Measurements from ENCODE around the gene KCNQ5.

Gene KCNQ5

DNA sequence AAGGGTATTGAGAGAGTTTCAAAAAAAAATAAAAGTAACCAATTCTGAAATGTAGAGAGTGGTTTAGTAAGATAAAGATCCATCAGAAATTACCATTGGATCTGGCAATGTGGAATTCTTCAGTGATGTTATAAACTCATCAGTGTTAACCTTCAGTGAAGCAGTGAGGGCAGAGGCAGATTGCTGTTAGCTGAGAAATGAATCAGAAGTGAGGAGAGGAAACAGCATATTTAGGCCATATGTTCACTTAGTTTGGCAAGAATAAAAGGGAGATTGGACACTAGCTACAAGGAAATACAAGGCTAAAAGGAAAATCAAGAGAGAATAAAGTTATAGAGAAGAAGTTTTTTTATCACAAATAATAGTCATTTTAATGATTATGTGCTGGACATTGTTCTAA, 9.6 kb downstream of the KCNQ5 start:
- H3K9ac ChIP-seq (ENCODE audit: low read depth, low read length, poor library complexity): no peak overlapping the region
- no peaks in the 10 kb centered on the region for H3K79me1 ChIP-seq (ENCODE audit: low read depth, low read length)
- no peak overlapping the region for H3K14ac ChIP-seq (ENCODE audit: low read length)
- H3K4me2 ChIP-seq (ENCODE audit: insufficient read depth, low read length, poor library complexity, severe bottlenecking): no peak overlapping the region
- H2BK12ac ChIP-seq (ENCODE audit: low read length): no peak overlapping the region
- no peak overlapping the region for H3K23ac ChIP-seq (ENCODE audit: low read depth, low read length, poor library complexity)
- H3K27me3 ChIP-seq (ENCODE audit: control insufficient read depth in 3 of 3, insufficient read depth in 3 of 3, low read depth in 1 of 3, low read length in 3 of 3): no peaks in the 10 kb centered on the region
- no peak overlapping the region for H3K4ac ChIP-seq (ENCODE audit: low read length)
- H3K36me3 ChIP-seq (replicated peaks in 1 of 2; ENCODE audit: control insufficient read depth in 2 of 2, insufficient read depth in 2 of 2, low read length in 2 of 2): no peaks in the 10 kb centered on the region
- no peak for DNase-seq (ENCODE audit: low spot score)
- H4K91ac ChIP-seq (ENCODE audit: low read depth, low read length, poor library complexity): no peak overlapping the region
- H3K4me3 ChIP-seq (ENCODE audit: low read length in 2 of 2): no peak overlapping the region
- no peak overlapping the region for H3K18ac ChIP-seq (ENCODE audit: low read length)
- no peak overlapping the region for H3K27ac ChIP-seq (replicated peaks; ENCODE audit: low read length)
- H2AK5ac ChIP-seq (ENCODE audit: low read depth, low read length): no peak overlapping the region
- H3K4me1 ChIP-seq (ENCODE audit: control insufficient read depth in 2 of 2, insufficient read depth in 1 of 2, low read depth in 1 of 2, low read length in 2 of 2): no peaks in the 10 kb centered on the region
- H2BK15ac ChIP-seq (ENCODE audit: low read length): no peak overlapping the region
- H2AFZ ChIP-seq (ENCODE audit: low read length): no peak overlapping the region
- H2BK5ac ChIP-seq (ENCODE audit: low read length): no peak overlapping the region
- no peaks in the 10 kb centered on the region for H3K9me3 ChIP-seq (replicated peaks in 1 of 2; ENCODE audit: control insufficient read depth in 2 of 2, insufficient read depth in 1 of 2, low read depth in 1 of 2, low read length in 2 of 2)
- H4K8ac ChIP-seq (ENCODE audit: low read depth, low read length): no peak overlapping the region
- H2BK120ac ChIP-seq (ENCODE audit: low read depth, low read length): no peak overlapping the region

- H2BK120ac ChIP-seq (ENCODE audit: low read depth, low read length): no peak overlapping the region
- H2BK5ac ChIP-seq (ENCODE audit: low read length): no peak overlapping the region
- H3K27ac ChIP-seq (replicated peaks; ENCODE audit: low read length): no peak overlapping the region
- no peak overlapping the region for H3K14ac ChIP-seq (ENCODE audit: low read length)
- no peak overlapping the region for H4K91ac ChIP-seq (ENCODE audit: low read depth, low read length, poor library complexity)
- H3K4me1 ChIP-seq (ENCODE audit: control insufficient read depth in 2 of 2, insufficient read depth in 1 of 2, low read depth in 1 of 2, low read length in 2 of 2): no peaks in the 10 kb centered on the region
- H2AFZ ChIP-seq (ENCODE audit: low read length): no peak overlapping the region
- H3K36me3 ChIP-seq (replicated peaks in 1 of 2; ENCODE audit: control insufficient read depth in 2 of 2, insufficient read depth in 2 of 2, low read length in 2 of 2): no peaks in the 10 kb centered on the region
- no peak overlapping the region for H4K8ac ChIP-seq (ENCODE audit: low read depth, low read length)
- no peaks in the 10 kb centered on the region for H3K9me3 ChIP-seq (replicated peaks in 1 of 2; ENCODE audit: control insufficient read depth in 2 of 2, insufficient read depth in 1 of 2, low read depth in 1 of 2, low read length in 2 of 2)
- no peak overlapping the region for H2BK12ac ChIP-seq (ENCODE audit: low read length)
- WGBS, 2 donors (ENCODE audit: extremely low coverage in 2 of 2, insufficient read length in 2 of 2, insufficient replicate concordance in 1 of 2): no CpG with 5 or more reads among the region's 2 CpGs
- no peak overlapping the region for H3K9ac ChIP-seq (ENCODE audit: low read depth, low read length, poor library complexity)
- H3K4me3 ChIP-seq (ENCODE audit: low read length in 2 of 2): no peak overlapping the region
- H3K4ac ChIP-seq (ENCODE audit: low read length): no peak overlapping the region
- no peak overlapping the region for H3K23ac ChIP-seq (ENCODE audit: low read depth, low read length, poor library complexity)
- H3K18ac ChIP-seq (ENCODE audit: low read length): no peak overlapping the region
- DNase-seq (ENCODE audit: low spot score): no peak
- H3K4me2 ChIP-seq (ENCODE audit: insufficient read depth, low read length, poor library complexity, severe bottlenecking): no peak overlapping the region
- peaks cover 0 to 3% (median 0%) of the 10 kb centered on the region in 3 experiments for H3K27me3 ChIP-seq (ENCODE audit: control insufficient read depth in 3 of 3, insufficient read depth in 3 of 3, low read depth in 1 of 3, low read length in 3 of 3)
- no peak overlapping the region for H2BK15ac ChIP-seq (ENCODE audit: low read length)
- no peak overlapping the region for H2AK5ac ChIP-seq (ENCODE audit: low read depth, low read length)
- H3K79me1 ChIP-seq (ENCODE audit: low read depth, low read length): no peaks in the 10 kb centered on the region
These were observed 13.8 kb downstream of the KCNQ5 start for GRCh38 chr6:72635636-72636035.

DNA sequence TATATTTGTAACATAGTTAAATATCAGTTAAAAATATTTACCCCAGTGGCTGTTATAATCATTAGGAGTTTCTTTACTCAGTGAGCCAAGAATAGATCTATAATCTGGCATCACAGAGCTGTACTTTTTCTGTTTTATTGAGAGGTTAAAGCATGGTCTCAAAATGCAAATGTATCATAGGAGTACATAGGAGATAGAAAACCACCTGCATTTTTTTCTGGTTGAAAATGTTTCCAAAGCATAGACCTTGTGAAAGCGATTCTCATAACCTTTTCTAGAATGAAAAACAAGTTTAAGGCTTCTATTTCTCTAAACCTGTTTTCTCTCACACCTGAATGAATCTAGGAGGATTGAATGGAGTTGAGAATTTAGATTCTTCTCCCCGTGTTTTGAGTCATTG, 14.4 kb downstream of the KCNQ5 start:
- Histone ChIP-seq H3K9ac (ENCODE audit: low read depth, low read length, poor library complexity) (no peak overlapping the region), H3K27me3 (ENCODE audit: control insufficient read depth in 3 of 3, insufficient read depth in 3 of 3, low read depth in 1 of 3, low read length in 3 of 3) (peaks cover 0 to 3% (median 0%) of the 10 kb centered on the region in 3 experiments), H3K23ac (ENCODE audit: low read depth, low read length, poor library complexity) (no peak overlapping the region), H3K4ac (ENCODE audit: low read length) (no peak overlapping the region), H3K14ac (ENCODE audit: low read length) (no peak overlapping the region), H3K36me3 (replicated peaks in 1 of 2; ENCODE audit: control insufficient read depth in 2 of 2, insufficient read depth in 2 of 2, low read length in 2 of 2) (no peaks in the 10 kb centered on the region), H3K4me3 (ENCODE audit: low read length in 2 of 2) (no peak overlapping the region), H2AFZ (ENCODE audit: low read length) (no peak overlapping the region), H3K4me2 (ENCODE audit: insufficient read depth, low read length, poor library complexity, severe bottlenecking) (no peak overlapping the region), H2BK12ac (ENCODE audit: low read length) (no peak overlapping the region), H3K79me1 (ENCODE audit: low read depth, low read length) (no peaks in the 10 kb centered on the region), H4K8ac (ENCODE audit: low read depth, low read length) (no peak overlapping the region), H2BK5ac (ENCODE audit: low read length) (no peak overlapping the region), H2AK5ac (ENCODE audit: low read depth, low read length) (no peak overlapping the region), H3K4me1 (ENCODE audit: control insufficient read depth in 2 of 2, insufficient read depth in 1 of 2, low read depth in 1 of 2, low read length in 2 of 2) (no peaks in the 10 kb centered on the region), H2BK120ac (ENCODE audit: low read depth, low read length) (no peak overlapping the region), H3K27ac (replicated peaks; ENCODE audit: low read length) (no peak overlapping the region), H2BK15ac (ENCODE audit: low read length) (no peak overlapping the region), H4K91ac (ENCODE audit: low read depth, low read length, poor library complexity) (no peak overlapping the region), H3K18ac (ENCODE audit: low read length) (no peak overlapping the region), H3K9me3 (replicated peaks in 1 of 2; ENCODE audit: control insufficient read depth in 2 of 2, insufficient read depth in 1 of 2, low read depth in 1 of 2, low read length in 2 of 2) (no peaks in the 10 kb centered on the region)
- no peak for DNase-seq (ENCODE audit: low spot score)
- no CpG with 5 or more reads among the region's 2 CpGs for WGBS, 2 donors (ENCODE audit: extremely low coverage in 2 of 2, insufficient read length in 2 of 2, insufficient replicate concordance in 1 of 2)

- Histone ChIP-seq H4K91ac (ENCODE audit: low read depth, low read length, poor library complexity) (no peak overlapping the region), H2BK12ac (ENCODE audit: low read length) (no peak overlapping the region), H2BK15ac (ENCODE audit: low read length) (no peak overlapping the region), H3K27me3 (ENCODE audit: control insufficient read depth in 3 of 3, insufficient read depth in 3 of 3, low read depth in 1 of 3, low read length in 3 of 3) (peaks cover 0 to 3% (median 0%) of the 10 kb centered on the region in 3 experiments), H3K79me1 (ENCODE audit: low read depth, low read length) (no peaks in the 10 kb centered on the region), H2AK5ac (ENCODE audit: low read depth, low read length) (no peak overlapping the region), H4K8ac (ENCODE audit: low read depth, low read length) (no peak overlapping the region), H3K14ac (ENCODE audit: low read length) (no peak overlapping the region), H3K4me1 (ENCODE audit: control insufficient read depth in 2 of 2, insufficient read depth in 1 of 2, low read depth in 1 of 2, low read length in 2 of 2) (no peaks in the 10 kb centered on the region), H3K4ac (ENCODE audit: low read length) (no peak overlapping the region), H3K4me3 (ENCODE audit: low read length in 2 of 2) (no peak overlapping the region), H2BK5ac (ENCODE audit: low read length) (no peak overlapping the region), H3K23ac (ENCODE audit: low read depth, low read length, poor library complexity) (no peak overlapping the region), H2AFZ (ENCODE audit: low read length) (no peak overlapping the region), H2BK120ac (ENCODE audit: low read depth, low read length) (no peak overlapping the region), H3K36me3 (replicated peaks in 1 of 2; ENCODE audit: control insufficient read depth in 2 of 2, insufficient read depth in 2 of 2, low read length in 2 of 2) (no peaks in the 10 kb centered on the region), H3K9me3 (replicated peaks in 1 of 2; ENCODE audit: control insufficient read depth in 2 of 2, insufficient read depth in 1 of 2, low read depth in 1 of 2, low read length in 2 of 2) (no peaks in the 10 kb centered on the region), H3K27ac (replicated peaks; ENCODE audit: low read length) (no peak overlapping the region), H3K4me2 (ENCODE audit: insufficient read depth, low read length, poor library complexity, severe bottlenecking) (no peak overlapping the region), H3K18ac (ENCODE audit: low read length) (no peak overlapping the region), H3K9ac (ENCODE audit: low read depth, low read length, poor library complexity) (no peak overlapping the region)
- no peak for DNase-seq (ENCODE audit: low spot score)
- WGBS, 2 donors (ENCODE audit: extremely low coverage in 2 of 2, insufficient read length in 2 of 2, insufficient replicate concordance in 1 of 2): no CpG with 5 or more reads among the region's 3 CpGs
These were observed 14.9 kb downstream of the KCNQ5 start for GRCh38 chr6:72636786-72637185.
